ENCODE results near the gene GALNT10.

GRCh38 chr5:154234551-154234950, 44.0 kb downstream of the GALNT10 start:
- TF ChIP-seq CTCF (IDR thresholded peaks at IDR 0.05) (no peak), EP300 (IDR thresholded peaks at IDR 0.05) (no peak), POLR2A (IDR thresholded peaks at IDR 0.05) (no peak), POLR2AphosphoS5 (IDR thresholded peaks at IDR 0.05) (no peak)

Measured in stomach (tissue), 4 donors.